HEK293T (cell line): ENCODE measurements around the gene HOXD11.

Experiments
- CTCF ChIA-PET: fragments of 350-600 bp; formaldehyde crosslinking; extraction: SDS; loops from one replicate; lab custom pipeline; 2021; ENCODE audit warnings: antibody characterized with exemption, inconsistent platforms; lab: Yijun Ruan, JAX
- POLR2A ChIA-PET: fragments of 350-600 bp; formaldehyde crosslinking; extraction: SDS; loops from one replicate; lab custom pipeline; 2020; ENCODE audit warnings: antibody characterized with exemption, inconsistent platforms; lab: Yijun Ruan, JAX
- DNase-seq: peaks from one replicate; pipeline ENCODE4 v3.0.0; 2012; ENCODE audit warnings: mixed read lengths; ENCODE audit errors: extremely low spot score
- ARNT ChIP-seq: fragments of 450-650 bp; IDR thresholded peaks from 2 replicates; pipeline ENCODE4 v1.6.1; 2017; ENCODE audit warnings: mild to moderate bottlenecking
- BHLHE40 ChIP-seq: fragments of 450-650 bp; IDR thresholded peaks from 2 replicates; pipeline ENCODE4 v1.6.1; 2016; ENCODE audit warnings: mild to moderate bottlenecking, moderate library complexity, borderline replicate concordance
- CTBP1 ChIP-seq: fragments of 450-650 bp; IDR thresholded peaks from 2 replicates; pipeline ENCODE4 v1.6.1; 2016; ENCODE audit warnings: borderline replicate concordance
- ELF4 ChIP-seq: fragments of 450-650 bp; IDR thresholded peaks from 2 replicates; pipeline ENCODE4 v1.6.1; 2017; ENCODE audit warnings: antibody characterized with exemption
- FOXA1 ChIP-seq: fragments of 450-650 bp; IDR thresholded peaks from 2 replicates; pipeline ENCODE4 v1.6.1; 2016; ENCODE audit warnings: mild to moderate bottlenecking
- FOXK2 ChIP-seq: fragments of 450-650 bp; IDR thresholded peaks from 2 replicates; pipeline ENCODE4 v1.6.1; 2016; ENCODE audit warnings: mild to moderate bottlenecking
- FOXM1 ChIP-seq: fragments of 450-650 bp; IDR thresholded peaks from 2 replicates; pipeline ENCODE4 v1.6.1; 2017; ENCODE audit warnings: mild to moderate bottlenecking, borderline replicate concordance
- HDGF ChIP-seq: fragments of 450-650 bp; IDR thresholded peaks from 2 replicates; pipeline ENCODE4 v1.6.1; 2017; ENCODE audit warnings: antibody characterized with exemption, borderline replicate concordance
- L3MBTL2 ChIP-seq: fragments of 450-650 bp; conservative IDR thresholded peaks from 2 replicates; pipeline ENCODE4 v1.6.1; 2016; ENCODE audit warnings: mild to moderate bottlenecking
- LEF1 ChIP-seq: fragments of 450-650 bp; IDR thresholded peaks from 2 replicates; pipeline ENCODE4 v1.6.1; 2017; ENCODE audit warnings: mild to moderate bottlenecking, borderline replicate concordance
- NFRKB ChIP-seq: fragments of 450-650 bp; IDR thresholded peaks from 2 replicates; pipeline ENCODE4 v1.6.1; 2016; ENCODE audit warnings: mild to moderate bottlenecking, moderate library complexity
- SP1 ChIP-seq: fragments of 450-650 bp; IDR thresholded peaks from 2 replicates; pipeline ENCODE4 v1.6.1; 2017
- SUZ12 ChIP-seq: fragments of 450-650 bp; IDR thresholded peaks from 2 replicates; pipeline ENCODE4 v1.6.1; 2016; ENCODE audit warnings: mild to moderate bottlenecking
- TARDBP ChIP-seq: fragments of 450-650 bp; IDR thresholded peaks from 2 replicates; pipeline ENCODE4 v1.6.1; 2016
- ZNF384 ChIP-seq: fragments of 450-650 bp; IDR thresholded peaks from 2 replicates; pipeline ENCODE4 v1.6.1; 2016
- TF ChIP-seq, protein P1 (sequence below): fragments of 450-650 bp; IDR thresholded peaks from 2 replicates; pipeline ENCODE4 v1.6.1; 2016

The HOXD11 gene

GRCh38 chr2:176097820-176098365 lies 9.2 kb upstream of the HOXD11 start:
- ChIA-PET CTCF (interaction anchor here (0.7 to 1.6 kb wide), 8 partner anchors 10 to 846 kb away, joined by 3 to 9 read pairs (median 4); no protein-coding TSS in a partner anchor), POLR2A (interaction anchor here (1.0 to 6.5 kb wide), 4 partner anchors 7 to 96 kb away, joined by 3 to 117 read pairs (median 9); partner anchors contain the start of genes HOXD11 and LNPK)
- no peak for DNase-seq
- no peak for TF ChIP-seq ARNT
- no peak for TF ChIP-seq SP1
- TF ChIP-seq CTBP1: no peak
- no peak for TF ChIP-seq LEF1
- no peak for TF ChIP-seq ELF4
- no peak for TF ChIP-seq BHLHE40
- TF ChIP-seq, protein P1, sequence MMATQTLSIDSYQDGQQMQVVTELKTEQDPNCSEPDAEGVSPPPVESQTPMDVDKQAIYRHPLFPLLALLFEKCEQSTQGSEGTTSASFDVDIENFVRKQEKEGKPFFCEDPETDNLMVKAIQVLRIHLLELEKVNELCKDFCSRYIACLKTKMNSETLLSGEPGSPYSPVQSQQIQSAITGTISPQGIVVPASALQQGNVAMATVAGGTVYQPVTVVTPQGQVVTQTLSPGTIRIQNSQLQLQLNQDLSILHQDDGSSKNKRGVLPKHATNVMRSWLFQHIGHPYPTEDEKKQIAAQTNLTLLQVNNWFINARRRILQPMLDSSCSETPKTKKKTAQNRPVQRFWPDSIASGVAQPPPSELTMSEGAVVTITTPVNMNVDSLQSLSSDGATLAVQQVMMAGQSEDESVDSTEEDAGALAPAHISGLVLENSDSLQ: no peak
- TF ChIP-seq ZNF384: no peak
- no peak for TF ChIP-seq HDGF
- TF ChIP-seq FOXK2: no peak
- no peak for TF ChIP-seq L3MBTL2
- TF ChIP-seq FOXM1: no peak
- TF ChIP-seq SUZ12: no peak

- TF ChIP-seq BHLHE40 (no peak), SUZ12 (no peak), SP1 (no peak), LEF1 (no peak), L3MBTL2 (no peak), HDGF (no peak), ZNF384 (no peak)
- TF ChIP-seq, protein P1: no peak
- ChIA-PET CTCF (no interaction called here), POLR2A (interaction anchor here (1.0 to 6.5 kb wide), 3 partner anchors 6 to 97 kb away, joined by 3 to 117 read pairs (median 10); partner anchors contain the start of genes HOXD11 and LNPK)
- DNase-seq: no peak
Observed at GRCh38 chr2:176098366-176099158, 8.5 kb upstream of the HOXD11 start.

DNA sequence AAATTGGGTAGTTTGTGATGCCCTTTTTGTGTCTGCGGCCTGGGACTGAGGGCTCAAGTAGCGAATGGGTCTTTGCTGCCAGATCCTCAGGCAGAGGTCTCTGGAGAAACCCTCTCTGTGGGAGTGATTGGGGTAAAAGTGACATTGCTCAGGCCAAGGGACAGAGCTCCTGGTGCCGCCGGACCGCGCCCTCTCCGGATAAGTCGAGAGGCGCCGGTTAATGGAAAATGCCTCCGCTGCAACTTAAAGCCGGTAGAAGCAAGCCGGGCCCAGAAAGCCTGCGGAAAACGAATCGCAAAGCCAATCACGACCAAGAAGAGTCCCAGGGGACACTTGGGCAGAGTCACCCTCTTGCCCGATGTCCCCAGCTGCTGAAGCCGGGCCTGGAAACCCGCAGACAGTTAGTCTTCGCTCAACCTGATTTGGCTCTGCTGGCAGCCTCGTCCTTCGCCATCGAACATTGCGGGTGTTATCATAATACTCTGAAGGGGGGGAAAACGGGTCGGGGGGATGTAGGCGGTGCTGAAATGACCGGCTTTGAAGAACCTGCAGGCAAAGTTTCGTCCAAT lies 7.8 kb upstream of the HOXD11 start:
- ChIA-PET CTCF (interaction anchor here (0.6 kb wide), 1 partner anchor 480 kb away, joined by 5 read pairs; no protein-coding TSS in a partner anchor), POLR2A (no interaction called here)
- TF ChIP-seq FOXM1 (no peak), HDGF (no peak), SP1 (no peak), L3MBTL2 (no peak), FOXA1 (no peak), ZNF384 (no peak), NFRKB (no peak), FOXK2 (no peak), BHLHE40 (no peak), SUZ12 (no peak), ARNT (no peak), TARDBP (no peak), LEF1 (no peak), ELF4 (no peak), CTBP1 (no peak)
- TF ChIP-seq, protein P1: no peak
- DNase-seq: no peak

GRCh38 chr2:176099728-176100546 lies 7.1 kb upstream of the HOXD11 start, which contains the start of gene HOXD12:
HOXD12 (plus strand) TSS chr2:176099795; CDS start chr2:176099802, 7 bp downstream.
- CTCF ChIA-PET: interaction anchor here (0.6 kb wide), 1 partner anchor 480 kb away, joined by 5 read pairs; no protein-coding TSS in a partner anchor
- no peak for DNase-seq
- TF ChIP-seq LEF1: no peak
- no peak for TF ChIP-seq ZNF384
- TF ChIP-seq ELF4: no peak
- no peak for TF ChIP-seq HDGF
- TF ChIP-seq, protein P1: no peak
- no peak for TF ChIP-seq FOXM1
- no peak for TF ChIP-seq SUZ12
- TF ChIP-seq NFRKB: no peak
- no peak for TF ChIP-seq ARNT
- TF ChIP-seq FOXK2: no peak
- POLR2A ChIA-PET: no interaction called here
